Smooth muscle cell (in vitro differentiated cells): ENCODE results near the gene GIMAP8. TPM values are rescaled to one million over a fixed set of nuclear protein-coding genes. Genes with fewer than 3 reads are reported as not detected.

Source experiments
- DNase-seq: peaks from one replicate; lab custom pipeline; 2025; ENCODE audit not compliant: unreplicated experiment; lab: John Stamatoyannopoulos, UW
- H2AFZ ChIP-seq: fragments of 200-600 bp; sonication (generic); 2 replicates; pipeline ENCODE4 v1.6.0; 2016; ENCODE audit warnings: antibody characterized with exemption, low read depth, mild to moderate bottlenecking
- H3F3A ChIP-seq: fragments of 200-600 bp; sonication (generic); 2 replicates; pipeline ENCODE4 v1.6.0; 2017; ENCODE audit warnings: antibody characterized with exemption, low read depth
- H3K27ac ChIP-seq: fragments of 200-600 bp; sonication (generic); 2 replicates; pipeline ENCODE4 v1.5.1; 2016; ENCODE audit warnings: low read depth, mild to moderate bottlenecking
- H3K27me3 ChIP-seq: fragments of 200-600 bp; sonication (generic); 2 replicates; pipeline ENCODE4 v1.6.1; 2016; ENCODE audit warnings: low read depth, mild to moderate bottlenecking
- H3K36me3 ChIP-seq: fragments of 200-600 bp; sonication (generic); 2 replicates; pipeline ENCODE4 v1.5.1; 2016; ENCODE audit warnings: low read depth
- H3K4me1 ChIP-seq: fragments of 200-600 bp; sonication (generic); 2 replicates; pipeline ENCODE4 v1.5.1; 2016; ENCODE audit warnings: low read depth
- H3K4me2 ChIP-seq: fragments of 200-600 bp; sonication (generic); 2 replicates; pipeline ENCODE4 v1.6.0; 2016; ENCODE audit warnings: mild to moderate bottlenecking
- H3K4me3 ChIP-seq: fragments of 200-600 bp; sonication (generic); 2 replicates; pipeline ENCODE4 v1.5.1; 2016; ENCODE audit warnings: mild to moderate bottlenecking
- H3K79me2 ChIP-seq: fragments of 200-600 bp; sonication (generic); 2 replicates; pipeline ENCODE4 v1.6.0; 2016; ENCODE audit warnings: low read depth, mild to moderate bottlenecking
- H3K9ac ChIP-seq: fragments of 200-600 bp; sonication (generic); 2 replicates; pipeline ENCODE4 v1.6.0; 2016; ENCODE audit warnings: low read depth
- H3K9me3 ChIP-seq: fragments of 200-600 bp; sonication (generic); replicated peaks from 2 replicates; pipeline ENCODE4 v1.5.1; 2016; ENCODE audit warnings: low read depth
- H4K20me1 ChIP-seq: fragments of 200-600 bp; sonication (generic); 2 replicates; pipeline ENCODE4 v1.6.0; 2016; ENCODE audit warnings: low read depth
- CTCF ChIP-seq: fragments of 200-600 bp; sonication (generic); IDR thresholded peaks from 2 replicates; pipeline ENCODE4 v1.5.1; 2017; ENCODE audit warnings: borderline replicate concordance, mild to moderate bottlenecking, antibody characterized with exemption; ENCODE audit not compliant: insufficient read depth, poor library complexity, severe bottlenecking
- WGBS: methylation state at CpG from one replicate; pipeline ENCODE4 v1.1.7; 2016; ENCODE audit warnings: low lambda C conversion rate; 5-methylcytosine and 5-hydroxymethylcytosine counted together
- polyA plus RNA-seq: library from polyadenylated mRNA; unstranded; fragments of >200 nt; fragmentation: Nextera tagmentation; extraction: Ambion mirVana; gene quantifications from 2 replicates; pipeline ENCODE4 v1.2.1, GENCODE V29; 2016
- total RNA-seq: library from RNA; depleted of rRNA; stranded (reverse); fragments of >200 nt; gene quantifications from 2 replicates; pipeline ENCODE4 v1.2.3, GENCODE V29; 2014

GIMAP8 gene
- total and polyA plus RNA-seq, 2 experiments from 2014 or later = not detected

- Histone ChIP-seq H3K4me2 (no peak overlapping the region), H3K27ac (no peak overlapping the region), H3K79me2 (no peaks in the 10 kb centered on the region), H3K9ac (no peak overlapping the region), H4K20me1 (no peaks in the 10 kb centered on the region), H2AFZ (no peak overlapping the region), H3K9me3 (no peaks in the 10 kb centered on the region), H3K4me3 (no peak overlapping the region), H3K27me3 (peaks cover 3% of the 10 kb centered on the region), H3K36me3 (no peaks in the 10 kb centered on the region), H3F3A (no peaks in the 10 kb centered on the region), H3K4me1 (no peaks in the 10 kb centered on the region)
- DNase-seq = no peak
- no peak for TF ChIP-seq CTCF
- 90% methylated on average over 25 of the region's 25 CpGs for WGBS
These were observed 26.6 kb downstream of the GIMAP8 start for GRCh38 chr7:150476819-150477631.

GRCh38 chr7:150479023-150479716 is 28.7 kb downstream of the GIMAP8 start:
- no peak overlapping the region for H2AFZ ChIP-seq
- H3K4me3 ChIP-seq = no peak overlapping the region
- H3K27ac ChIP-seq = no peak overlapping the region
- DNase-seq = no peak
- 80% methylated on average over 3 of the region's 3 CpGs for WGBS
- no peaks in the 10 kb centered on the region for H3K9me3 ChIP-seq
- TF ChIP-seq CTCF = no peak
- no peak overlapping the region for H3K9ac ChIP-seq
- no peaks in the 10 kb centered on the region for H3K36me3 ChIP-seq
- no peak overlapping the region for H3K4me2 ChIP-seq
- no peaks in the 10 kb centered on the region for H3K4me1 ChIP-seq
- no peaks in the 10 kb centered on the region for H3K79me2 ChIP-seq
- H3F3A ChIP-seq = no peaks in the 10 kb centered on the region
- peaks cover 3% of the 10 kb centered on the region for H3K27me3 ChIP-seq
- no peaks in the 10 kb centered on the region for H4K20me1 ChIP-seq

GRCh38 chr7:150481186-150481920 is 30.9 kb downstream of the GIMAP8 start:
- no peak for TF ChIP-seq CTCF
- Histone ChIP-seq H2AFZ (no peak overlapping the region), H4K20me1 (no peaks in the 10 kb centered on the region), H3K4me3 (no peak overlapping the region), H3F3A (no peaks in the 10 kb centered on the region), H3K9me3 (no peaks in the 10 kb centered on the region), H3K27ac (no peak overlapping the region), H3K9ac (no peak overlapping the region), H3K27me3 (no peaks in the 10 kb centered on the region), H3K36me3 (no peaks in the 10 kb centered on the region), H3K4me2 (no peak overlapping the region), H3K4me1 (no peaks in the 10 kb centered on the region), H3K79me2 (no peaks in the 10 kb centered on the region)
- DNase-seq = no peak
- 91% methylated on average over 9 of the region's 9 CpGs for WGBS
